CD14-positive monocyte (primary cell): ENCODE data around the gene ARNT2. TPM values are rescaled to one million over a fixed set of nuclear protein-coding genes. Genes with fewer than 3 reads are reported as not detected.

Source experiments
- DNase-seq, 3 donors: peaks; one replicate each; pipeline ENCODE4 v3.0.0-alpha.2; 2011 to 2022
- H2AFZ ChIP-seq: 2 replicates; pipeline ENCODE4 v1.6.0; 2012; ENCODE audit warnings: mild to moderate bottlenecking, low read depth, low read length, inconsistent platforms; ENCODE audit not compliant: insufficient read depth, poor library complexity, severe bottlenecking
- H3K27ac ChIP-seq, 2 donors: 1 replicate in 1 of 2; 2 replicates in 1 of 2; pipeline ENCODE4 v1.5.1; 2012 to 2013; ENCODE audit warnings: low read length in 2 of 2, control low read depth in 1 of 2, inconsistent platforms in 1 of 2, low read depth in 1 of 2, mild to moderate bottlenecking in 1 of 2
- H3K27me3 ChIP-seq, 2 donors: one replicate each; pipeline versions ENCODE4 v1.6.0 to v1.6.1; 2011 to 2013; ENCODE audit warnings: low read length in 2 of 2; ENCODE audit not compliant: control insufficient read depth in 2 of 2, insufficient read depth in 2 of 2
- H3K36me3 ChIP-seq, 2 donors: replicated peaks in 1 of 2; 1 replicate in 1 of 2; 2 replicates in 1 of 2; pipeline versions ENCODE4 v1.5.1 to v1.6.1; 2012 to 2013; ENCODE audit warnings: low read length in 2 of 2, control low read depth in 1 of 2, inconsistent platforms in 1 of 2, mild to moderate bottlenecking in 1 of 2; ENCODE audit not compliant: insufficient read depth in 2 of 2, control insufficient read depth in 1 of 2
- H3K4me1 ChIP-seq, 2 donors: 1 replicate in 1 of 2; 2 replicates in 1 of 2; pipeline versions ENCODE4 v1.5.1 to v1.6.1; 2012 to 2013; ENCODE audit warnings: low read length in 2 of 2, control low read depth in 1 of 2, inconsistent platforms in 1 of 2, mild to moderate bottlenecking in 1 of 2, moderate library complexity in 1 of 2; ENCODE audit not compliant: insufficient read depth in 2 of 2, control insufficient read depth in 1 of 2
- H3K4me2 ChIP-seq: replicated peaks from 2 replicates; pipeline ENCODE3; 2012; ENCODE audit warnings: low read length, moderate library complexity, mild to moderate bottlenecking; ENCODE audit not compliant: poor library complexity, severe bottlenecking; ENCODE audit errors: extremely low read depth
- H3K4me3 ChIP-seq, 3 experiments: fragments of 200-600 bp in 1 of 3; sonication (generic) in 1 of 3; replicated peaks in 1 of 3; 1 replicate in 2 of 3; 2 replicates in 1 of 3; pipeline ENCODE4 v1.5.1; 2011 to 2013; ENCODE audit warnings: low read length in 3 of 3, mild to moderate bottlenecking in 3 of 3, control low read depth in 2 of 3, low read depth in 2 of 3, inconsistent platforms in 1 of 3, moderate library complexity in 1 of 3
- H3K79me2 ChIP-seq: 2 replicates; pipeline ENCODE4 v1.6.0; 2012; ENCODE audit warnings: mild to moderate bottlenecking, control low read depth, inconsistent platforms, low read length, moderate library complexity; ENCODE audit not compliant: insufficient read depth
- H3K9ac ChIP-seq: 2 replicates; pipeline ENCODE4 v1.6.0; 2017; ENCODE audit warnings: low read length, mild to moderate bottlenecking; ENCODE audit not compliant: insufficient read depth, poor library complexity, severe bottlenecking
- H3K9me3 ChIP-seq, 2 donors: replicated peaks in 1 of 2; 1 replicate in 1 of 2; 2 replicates in 1 of 2; pipeline versions ENCODE4 v1.5.1 to v1.6.1; 2012 to 2013; ENCODE audit warnings: low read length in 2 of 2, control low read depth in 1 of 2; ENCODE audit not compliant: control insufficient read depth in 1 of 2, insufficient read depth in 1 of 2
- H4K20me1 ChIP-seq: 2 replicates; pipeline ENCODE4 v1.6.0; 2012; ENCODE audit warnings: mild to moderate bottlenecking, low read length, control low read depth, moderate library complexity; ENCODE audit not compliant: insufficient read depth
- H3K27ac Mint-ChIP-seq, 7 donors: one replicate each; pipeline ENCODE4 v1.8.0; 2020; ENCODE audit warnings: mild to moderate bottlenecking in 7 of 7, mixed read lengths in 7 of 7, moderate library complexity in 6 of 7, inconsistent platforms in 2 of 7
- H3K27me3 Mint-ChIP-seq, 3 donors: one replicate each; pipeline ENCODE4 v1.8.0; 2021 to 2022; ENCODE audit warnings: low read depth in 3 of 3, mild to moderate bottlenecking in 3 of 3, mixed read lengths in 3 of 3, moderate library complexity in 3 of 3, inconsistent platforms in 1 of 3
- H3K36me3 Mint-ChIP-seq, 2 donors: one replicate each; pipeline ENCODE4 v1.8.0; 2020; ENCODE audit warnings: mixed read lengths in 2 of 2, inconsistent platforms in 1 of 2, mild to moderate bottlenecking in 1 of 2
- H3K4me1 Mint-ChIP-seq: one replicate; pipeline ENCODE4 v1.8.0; 2020; ENCODE audit warnings: mild to moderate bottlenecking, mixed read lengths
- H3K4me3 Mint-ChIP-seq, 2 donors: one replicate each; pipeline ENCODE4 v1.8.0; 2020; ENCODE audit warnings: mild to moderate bottlenecking in 2 of 2, mixed read lengths in 2 of 2, moderate library complexity in 1 of 2
- H3K9me3 Mint-ChIP-seq, 7 donors: one replicate each; pipeline ENCODE4 v1.8.0; 2020 to 2022; ENCODE audit warnings: mixed read lengths in 7 of 7, mild to moderate bottlenecking in 6 of 7, moderate library complexity in 6 of 7, inconsistent platforms in 2 of 7
- CTCF ChIP-seq: fragments of 200-600 bp; IDR thresholded peaks from one replicate; pipeline ENCODE4 v1.8.0; 2022; ENCODE audit warnings: antibody characterized with exemption, mild to moderate bottlenecking
- WGBS: methylation state at CpG from one replicate; pipeline ENCODE4 v1.1.5; 2013; ENCODE audit warnings: missing lambda C conversion rate; ENCODE audit not compliant: insufficient coverage; 5-methylcytosine and 5-hydroxymethylcytosine counted together
- intact Hi-C, 2 donors: fragments of 100-400 bp; cut with micrococcal nuclease; formaldehyde crosslinking; loops; one replicate each; pipeline versions ENCODE4 v1.15.0 to v1.15.1; 2023
- polyA plus RNA-seq, 3 donors: library from polyadenylated mRNA; depleted of rRNA in 1 of 3; unstranded in 2 of 3; stranded (reverse) in 1 of 3; fragments of 300-500 nt in 2 of 3; fragments of >200 nt in 1 of 3; fragmentation: Illumina TruSeq in 2 of 3; gene quantifications; 1 replicate in 2 of 3; 2 replicates in 1 of 3; pipeline ENCODE4 v1.2.3, GENCODE V29; 2012 to 2021

Gene ARNT2
- polyA plus RNA-seq, 3 donors: not detected

- Histone ChIP-seq H3K4me1 (peaks cover 12 to 13% of the 10 kb centered on the region in 2 donors), H3K79me2 (no peaks in the 10 kb centered on the region), H3K4me3 (no peak overlapping the region), H2AFZ (no peak overlapping the region), H3K27ac (no peak overlapping the region), H3K4me2 (no peak overlapping the region), H3K9me3 (no peaks in the 10 kb centered on the region), H3K36me3 (no peaks in the 10 kb centered on the region), H4K20me1 (no peaks in the 10 kb centered on the region), H3K9ac (no peak overlapping the region), H3K27me3 (no peaks in the 10 kb centered on the region)
- Mint-ChIP-seq H3K9me3 (no peaks in the 10 kb centered on the region), H3K27me3 (peaks cover 0 to 6% (median 2%) of the 10 kb centered on the region in 3 donors), H3K27ac (no peak overlapping the region), H3K36me3 (no peaks in the 10 kb centered on the region), H3K4me1 (peaks cover 16% of the 10 kb centered on the region), H3K4me3 (no peak overlapping the region)
- no peak for DNase-seq
- intact Hi-C loops: no loop called here
- no CpG with 5 or more reads among the region's 3 CpGs for WGBS
- TF ChIP-seq CTCF: no peak
Measured at GRCh38 chr15:80441041-80441440, 36.9 kb downstream of the ARNT2 start.

GRCh38 chr15:80441714-80442113, 37.5 kb downstream of the ARNT2 start:
- Histone ChIP-seq H2AFZ (no peak overlapping the region), H3K27ac (no peak overlapping the region), H3K4me3 (no peak overlapping the region), H3K4me2 (no peak overlapping the region), H3K9ac (no peak overlapping the region), H3K4me1 (peaks cover 10 to 11% of the 10 kb centered on the region in 2 donors), H3K27me3 (no peaks in the 10 kb centered on the region), H4K20me1 (no peaks in the 10 kb centered on the region), H3K79me2 (no peaks in the 10 kb centered on the region), H3K36me3 (no peaks in the 10 kb centered on the region), H3K9me3 (no peaks in the 10 kb centered on the region)
- TF ChIP-seq CTCF: no peak
- Mint-ChIP-seq H3K4me3 (peak overlapping the region in 1 of 2 donors; percentile 4), H3K9me3 (no peaks in the 10 kb centered on the region), H3K27me3 (peaks cover 0 to 6% (median 2%) of the 10 kb centered on the region in 3 donors), H3K4me1 (peaks cover 10% of the 10 kb centered on the region), H3K27ac (no peak overlapping the region), H3K36me3 (no peaks in the 10 kb centered on the region)
- DNase-seq: no peak
- 92% methylated on average over 4 of the region's 7 CpGs for WGBS
- intact Hi-C loops: no loop called here
